Measurements from ENCODE around the gene NFE2L1.
A peak's percentile ranks its signal among the peaks of the same experiment; 100 is the strongest.
"Not testable (repeated sequence)": the region's sequence is repeated elsewhere in the genome, so short reads cannot be mapped to it uniquely, and the experiment has no call there.

Gene NFE2L1

DNA sequence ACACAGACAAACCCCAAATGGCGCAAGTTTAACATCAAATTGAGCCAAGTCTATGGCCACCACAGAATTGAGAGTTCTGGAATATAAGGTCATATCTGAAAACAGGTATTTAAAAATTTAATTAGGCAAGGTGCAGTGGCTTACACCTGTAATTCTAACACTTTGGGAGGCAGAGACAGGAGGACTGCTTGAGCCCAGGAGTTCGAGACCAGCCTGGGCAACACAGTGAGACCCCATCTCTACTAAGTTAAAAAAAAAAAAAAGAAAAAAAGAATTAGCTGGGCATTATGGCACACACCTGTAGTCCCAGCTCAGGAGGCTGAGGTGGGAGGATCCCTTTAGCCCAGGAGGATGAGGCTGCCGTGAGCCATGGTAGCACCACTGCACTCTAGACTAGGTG lies 19.1 kb downstream of the NFE2L1 start:
- no peak for DNase-seq (ENCODE audit: low spot score)
- TF ChIP-seq, protein P1, sequence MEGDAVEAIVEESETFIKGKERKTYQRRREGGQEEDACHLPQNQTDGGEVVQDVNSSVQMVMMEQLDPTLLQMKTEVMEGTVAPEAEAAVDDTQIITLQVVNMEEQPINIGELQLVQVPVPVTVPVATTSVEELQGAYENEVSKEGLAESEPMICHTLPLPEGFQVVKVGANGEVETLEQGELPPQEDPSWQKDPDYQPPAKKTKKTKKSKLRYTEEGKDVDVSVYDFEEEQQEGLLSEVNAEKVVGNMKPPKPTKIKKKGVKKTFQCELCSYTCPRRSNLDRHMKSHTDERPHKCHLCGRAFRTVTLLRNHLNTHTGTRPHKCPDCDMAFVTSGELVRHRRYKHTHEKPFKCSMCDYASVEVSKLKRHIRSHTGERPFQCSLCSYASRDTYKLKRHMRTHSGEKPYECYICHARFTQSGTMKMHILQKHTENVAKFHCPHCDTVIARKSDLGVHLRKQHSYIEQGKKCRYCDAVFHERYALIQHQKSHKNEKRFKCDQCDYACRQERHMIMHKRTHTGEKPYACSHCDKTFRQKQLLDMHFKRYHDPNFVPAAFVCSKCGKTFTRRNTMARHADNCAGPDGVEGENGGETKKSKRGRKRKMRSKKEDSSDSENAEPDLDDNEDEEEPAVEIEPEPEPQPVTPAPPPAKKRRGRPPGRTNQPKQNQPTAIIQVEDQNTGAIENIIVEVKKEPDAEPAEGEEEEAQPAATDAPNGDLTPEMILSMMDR (IDR thresholded peaks at IDR 0.05; ENCODE audit: borderline replicate concordance, control extremely low read depth, extremely low read depth, insufficient read depth, missing control alignments), result no peak
- in situ Hi-C loops (cut with MboI; ENCODE audit: low sequenced_read_pairs, unreplicated experiment), result loop anchor here (5.0 kb wide), 1 partner anchor 35 kb away; no protein-coding TSS in a partner anchor

DNA sequence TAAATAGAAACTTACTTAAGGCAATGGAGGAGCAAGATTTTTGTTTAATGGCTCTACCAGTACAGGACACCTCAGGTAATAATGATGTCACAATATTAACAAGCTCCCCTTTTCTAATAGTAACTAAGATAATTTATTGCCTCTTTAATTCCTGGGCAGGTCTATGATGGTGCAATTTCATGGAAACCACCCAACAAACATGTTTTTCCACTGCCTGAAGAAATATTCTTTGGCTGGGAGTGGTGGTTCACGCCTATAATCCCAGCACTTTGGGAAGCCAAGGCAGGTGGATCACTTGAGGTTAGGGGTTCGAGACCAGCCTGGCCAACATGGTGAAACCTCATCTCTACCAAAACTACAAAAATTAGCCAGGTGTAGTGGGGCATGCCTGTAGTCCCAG lies 19.6 kb downstream of the NFE2L1 start:
- DNase-seq (ENCODE audit: low spot score), result not testable (repeated sequence)
- in situ Hi-C loops (cut with MboI; ENCODE audit: low sequenced_read_pairs, unreplicated experiment), result loop anchor here (5.0 kb wide), 1 partner anchor 36 kb away; no protein-coding TSS in a partner anchor

DNA sequence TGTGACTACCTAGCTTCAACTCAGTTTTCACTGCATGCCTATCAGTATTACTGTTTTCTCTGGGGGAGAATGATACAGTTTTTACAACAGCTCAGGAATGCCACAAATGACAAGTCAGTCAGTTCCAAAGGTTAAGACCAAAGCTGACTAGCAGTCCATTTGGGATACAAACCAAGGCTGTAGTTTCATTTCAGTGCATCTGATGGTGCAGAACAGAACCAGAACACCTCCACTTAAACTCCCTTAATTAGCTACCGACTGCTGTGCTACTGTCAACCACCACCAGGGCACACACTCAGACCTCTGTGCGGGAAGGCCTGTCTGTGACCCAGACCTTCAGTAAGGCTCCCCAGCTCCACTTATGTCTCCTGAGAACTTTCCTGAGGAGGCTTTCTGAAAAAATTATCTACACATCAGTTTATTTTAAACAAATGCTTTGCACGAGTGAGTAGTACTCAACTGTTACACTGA lies 20.4 kb downstream of the NFE2L1 start:
- TF ChIP-seq, protein P1 (IDR thresholded peaks at IDR 0.05; ENCODE audit: borderline replicate concordance, control extremely low read depth, extremely low read depth, insufficient read depth, missing control alignments), result no peak
- DNase-seq (ENCODE audit: low spot score), result no peak
- in situ Hi-C loops (cut with MboI; ENCODE audit: low sequenced_read_pairs, unreplicated experiment), result loop anchor here (5.0 kb wide), 1 partner anchor 36 kb away; no protein-coding TSS in a partner anchor

DNA sequence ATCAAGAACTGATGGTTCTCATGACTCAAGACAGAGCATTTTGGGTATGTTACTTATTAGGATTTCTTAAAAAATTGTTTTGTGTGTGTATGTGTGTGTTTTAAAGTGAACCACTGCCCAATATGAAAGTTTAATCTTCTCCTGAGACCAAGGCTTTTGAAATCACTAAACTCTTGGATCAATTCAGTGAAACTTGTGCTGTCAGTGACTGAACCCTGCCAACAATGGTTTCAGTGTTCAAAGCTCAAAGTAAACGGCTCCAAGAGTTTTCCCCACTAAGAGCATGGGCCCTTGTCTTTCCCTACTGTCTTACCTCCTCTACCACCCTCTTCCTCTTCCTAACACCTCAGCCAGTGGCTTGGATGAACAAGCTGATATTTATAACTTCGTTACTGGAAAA lies 22.0 kb downstream of the NFE2L1 start:
- DNase-seq (ENCODE audit: low spot score), result no peak
- TF ChIP-seq, protein P1 (IDR thresholded peaks at IDR 0.05; ENCODE audit: borderline replicate concordance, control extremely low read depth, extremely low read depth, insufficient read depth, missing control alignments), result no peak
- in situ Hi-C loops (cut with MboI; ENCODE audit: low sequenced_read_pairs, unreplicated experiment), result no loop called here

DNA sequence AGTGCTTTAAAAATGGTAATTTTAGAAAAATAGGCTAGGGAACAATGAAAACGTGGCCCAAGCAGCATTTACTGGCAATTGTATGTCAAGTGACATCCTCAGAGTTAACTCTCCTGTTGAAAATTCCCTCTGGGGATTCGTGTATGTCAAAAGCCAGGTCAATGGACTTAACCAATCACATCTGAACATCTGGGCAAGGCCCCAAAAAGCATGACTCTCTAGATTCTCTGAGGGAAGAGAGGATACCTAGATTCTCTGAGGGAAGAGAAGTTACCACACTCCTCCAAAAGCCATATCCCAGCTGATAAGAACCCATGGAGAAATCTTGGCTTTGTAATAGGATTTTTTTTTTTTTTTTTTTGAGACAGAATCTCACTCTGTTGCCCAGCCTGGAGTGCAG lies 23.5 kb downstream of the NFE2L1 start:
- TF ChIP-seq, protein P1 (IDR thresholded peaks at IDR 0.05; ENCODE audit: borderline replicate concordance, control extremely low read depth, extremely low read depth, insufficient read depth, missing control alignments), result no peak
- in situ Hi-C loops (cut with MboI; ENCODE audit: low sequenced_read_pairs, unreplicated experiment), result no loop called here
- DNase-seq (ENCODE audit: low spot score), result no peak

DNA sequence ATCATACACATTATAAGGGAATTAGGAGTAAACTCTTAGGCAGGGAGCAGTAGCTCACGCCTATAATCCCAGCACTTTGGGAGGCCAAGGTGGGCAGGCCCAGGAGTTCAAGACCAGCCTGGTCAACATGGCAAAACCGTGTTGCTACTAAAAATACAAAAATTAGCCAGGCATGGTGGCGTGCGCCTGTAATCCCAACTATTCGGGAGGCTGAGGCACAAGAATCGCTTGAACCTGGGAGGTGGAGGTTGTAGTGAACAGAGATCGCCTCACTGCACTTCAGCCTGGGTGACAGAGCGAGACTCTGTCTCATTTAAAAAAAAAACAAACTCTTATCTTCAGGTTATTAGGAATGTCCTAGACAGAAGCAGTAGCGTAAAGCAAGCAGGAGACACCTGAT lies 24.7 kb downstream of the NFE2L1 start:
- in situ Hi-C loops (cut with MboI; ENCODE audit: low sequenced_read_pairs, unreplicated experiment); DNase-seq (ENCODE audit: low spot score): not testable (repeated sequence)

DNA sequence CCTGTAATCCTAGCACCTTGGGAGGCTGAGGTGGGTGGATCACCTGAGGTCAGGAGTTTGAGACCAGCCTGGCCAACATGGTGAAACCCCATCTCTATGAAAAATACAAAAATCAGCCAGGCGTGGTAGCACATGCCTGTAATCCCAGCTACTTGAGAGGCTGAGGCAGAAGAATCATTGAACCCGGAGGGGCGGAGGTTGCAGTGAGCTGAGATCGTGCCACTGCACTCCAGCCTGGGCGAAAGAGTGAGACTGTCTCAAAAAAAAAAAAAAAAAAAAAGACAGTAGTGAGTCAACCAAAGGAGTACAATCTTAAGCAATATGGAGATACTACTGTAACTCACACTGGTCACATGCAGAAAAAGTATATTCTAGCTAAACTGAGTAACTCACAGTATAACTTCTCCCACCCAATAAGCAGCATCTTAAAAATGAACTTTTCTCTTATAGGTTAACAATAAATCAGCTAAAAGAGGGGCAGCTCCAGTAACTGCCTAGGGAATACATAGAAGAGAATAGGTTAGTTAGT lies 25.5 kb downstream of the NFE2L1 start:
- DNase-seq (ENCODE audit: low spot score); in situ Hi-C loops (cut with MboI; ENCODE audit: low sequenced_read_pairs, unreplicated experiment): not testable (repeated sequence)

DNA sequence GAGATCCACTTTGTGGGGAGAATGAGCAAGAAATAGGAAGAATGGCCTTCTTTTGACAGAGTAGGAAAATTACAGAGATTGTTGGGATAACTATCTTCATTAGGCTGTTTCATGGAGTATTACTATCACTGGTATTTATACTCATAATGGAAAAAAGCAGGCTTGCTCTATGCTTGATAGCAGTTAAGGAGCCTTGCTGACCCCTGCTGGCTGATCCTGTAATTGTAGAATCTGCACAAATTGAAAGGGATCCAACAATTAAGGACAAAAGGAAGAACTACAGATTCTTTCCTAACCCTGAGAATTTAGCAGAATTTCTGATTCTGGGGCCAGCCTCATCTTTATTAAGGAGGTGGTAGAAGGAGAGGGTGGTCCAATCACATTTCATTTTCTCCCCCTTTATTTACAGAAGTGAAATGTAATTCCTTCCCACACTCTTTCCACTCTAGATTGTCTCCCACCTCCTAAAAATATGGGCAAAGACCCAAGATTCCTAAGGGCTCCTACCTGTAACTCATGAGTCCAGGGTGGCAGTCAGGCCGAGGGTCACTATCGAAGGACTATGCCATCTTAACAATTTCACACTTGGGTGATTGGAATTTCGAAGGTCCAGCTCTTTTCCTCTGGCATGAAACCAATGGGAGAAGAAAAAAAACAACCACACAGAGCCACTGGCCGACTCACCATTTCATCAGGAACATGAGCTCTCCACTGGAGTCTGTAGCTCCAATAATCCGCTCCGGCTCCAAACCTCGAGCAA lies 26.3 kb downstream of the NFE2L1 start:
- in situ Hi-C loops (cut with MboI; ENCODE audit: low sequenced_read_pairs, unreplicated experiment), result no loop called here
- peak; percentile 66 for DNase-seq (ENCODE audit: low spot score)

DNA sequence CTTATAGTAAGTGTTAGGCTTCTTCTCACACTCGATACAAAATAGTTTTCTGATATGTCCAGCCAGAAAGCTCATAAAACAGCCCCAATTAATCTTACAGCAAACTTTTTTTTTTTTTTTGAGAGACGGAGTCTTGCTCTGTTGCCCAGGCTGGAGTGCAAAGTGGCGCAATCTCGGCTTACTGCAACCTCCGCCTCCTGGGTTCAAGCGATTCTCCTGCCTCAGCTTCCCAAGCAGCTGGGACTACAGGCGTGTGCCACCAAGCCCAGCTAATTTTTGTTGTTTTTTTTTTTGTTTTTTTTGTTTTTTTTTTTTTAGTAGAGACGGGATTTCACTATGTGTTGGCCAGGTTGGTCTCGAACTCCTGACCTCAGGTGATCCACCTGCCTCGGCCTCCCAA lies 29.0 kb downstream of the NFE2L1 start:
- DNase-seq (ENCODE audit: low spot score); in situ Hi-C loops (cut with MboI; ENCODE audit: low sequenced_read_pairs, unreplicated experiment): not testable (repeated sequence)

More for the DNA sequence above, 26.3 kb downstream of the NFE2L1 start:
- TF ChIP-seq, protein P1 (IDR thresholded peaks at IDR 0.05; ENCODE audit: borderline replicate concordance, control extremely low read depth, extremely low read depth, insufficient read depth, missing control alignments), result peak; percentile 67
